ENCODE data around the gene PLCL1.

Gene PLCL1

GRCh38 chr2:198052741-198053140 lies 248.3 kb downstream of the PLCL1 start:
- TF ChIP-seq, protein P1, sequence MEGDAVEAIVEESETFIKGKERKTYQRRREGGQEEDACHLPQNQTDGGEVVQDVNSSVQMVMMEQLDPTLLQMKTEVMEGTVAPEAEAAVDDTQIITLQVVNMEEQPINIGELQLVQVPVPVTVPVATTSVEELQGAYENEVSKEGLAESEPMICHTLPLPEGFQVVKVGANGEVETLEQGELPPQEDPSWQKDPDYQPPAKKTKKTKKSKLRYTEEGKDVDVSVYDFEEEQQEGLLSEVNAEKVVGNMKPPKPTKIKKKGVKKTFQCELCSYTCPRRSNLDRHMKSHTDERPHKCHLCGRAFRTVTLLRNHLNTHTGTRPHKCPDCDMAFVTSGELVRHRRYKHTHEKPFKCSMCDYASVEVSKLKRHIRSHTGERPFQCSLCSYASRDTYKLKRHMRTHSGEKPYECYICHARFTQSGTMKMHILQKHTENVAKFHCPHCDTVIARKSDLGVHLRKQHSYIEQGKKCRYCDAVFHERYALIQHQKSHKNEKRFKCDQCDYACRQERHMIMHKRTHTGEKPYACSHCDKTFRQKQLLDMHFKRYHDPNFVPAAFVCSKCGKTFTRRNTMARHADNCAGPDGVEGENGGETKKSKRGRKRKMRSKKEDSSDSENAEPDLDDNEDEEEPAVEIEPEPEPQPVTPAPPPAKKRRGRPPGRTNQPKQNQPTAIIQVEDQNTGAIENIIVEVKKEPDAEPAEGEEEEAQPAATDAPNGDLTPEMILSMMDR (IDR thresholded peaks at IDR 0.05; ENCODE audit: low read depth, low read length, missing control alignments): no peak
- Histone ChIP-seq H3K27me3 (replicated peaks) (no peaks in the 10 kb centered on the region), H3K4me3 (ENCODE audit: low read depth, low read length) (no peak overlapping the region), H3K36me3 (replicated peaks) (no peaks in the 10 kb centered on the region), H3K27ac (no peak overlapping the region)
- in situ Hi-C loops (cut with HindIII; ENCODE audit: low pct_ligation_motif_present, low sequenced_read_pairs): no loop called here
- no peak for DNase-seq

- Histone ChIP-seq H3K36me3 (replicated peaks) (no peaks in the 10 kb centered on the region), H3K4me3 (ENCODE audit: low read depth, low read length) (no peak overlapping the region), H3K27me3 (replicated peaks) (no peaks in the 10 kb centered on the region), H3K27ac (no peak overlapping the region)
- in situ Hi-C loops (cut with HindIII; ENCODE audit: low pct_ligation_motif_present, low sequenced_read_pairs): no loop called here
- DNase-seq: no peak
- TF ChIP-seq, protein P1 (IDR thresholded peaks at IDR 0.05; ENCODE audit: low read depth, low read length, missing control alignments): no peak
These were observed 248.8 kb downstream of the PLCL1 start for GRCh38 chr2:198053148-198053547.

GRCh38 chr2:198053776-198054175 lies 249.4 kb downstream of the PLCL1 start:
- DNase-seq: no peak
- TF ChIP-seq, protein P1 (IDR thresholded peaks at IDR 0.05; ENCODE audit: low read depth, low read length, missing control alignments): no peak
- Histone ChIP-seq H3K4me3 (ENCODE audit: low read depth, low read length) (no peak overlapping the region), H3K27ac (no peak overlapping the region), H3K27me3 (replicated peaks) (no peaks in the 10 kb centered on the region), H3K36me3 (replicated peaks) (no peaks in the 10 kb centered on the region)
- in situ Hi-C loops (cut with HindIII; ENCODE audit: low pct_ligation_motif_present, low sequenced_read_pairs): no loop called here

DNA sequence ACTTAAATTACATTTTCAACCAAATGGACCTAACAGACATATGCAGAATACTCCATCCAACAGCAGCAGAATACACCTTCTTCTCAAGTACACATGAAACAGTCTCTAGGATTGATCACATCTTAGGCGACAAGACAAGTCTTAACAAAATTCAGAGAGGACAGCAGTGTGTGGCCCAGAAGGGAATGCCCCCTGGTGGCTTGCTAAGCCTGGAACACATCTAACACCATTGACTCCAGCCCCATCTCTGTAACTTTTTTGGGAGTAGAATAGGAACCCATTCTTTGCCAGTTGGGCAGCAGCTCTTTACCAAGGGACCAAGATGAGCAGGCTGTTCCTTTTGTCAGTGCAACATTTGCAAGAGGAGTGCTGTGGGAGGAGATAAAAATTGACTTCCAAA lies 249.9 kb downstream of the PLCL1 start:
- Histone ChIP-seq H3K27me3 (replicated peaks) (no peaks in the 10 kb centered on the region), H3K36me3 (replicated peaks) (no peaks in the 10 kb centered on the region), H3K4me3 (ENCODE audit: low read depth, low read length) (no peak overlapping the region), H3K27ac (no peak overlapping the region)
- TF ChIP-seq, protein P1 (IDR thresholded peaks at IDR 0.05; ENCODE audit: low read depth, low read length, missing control alignments): peak; percentile 82
- in situ Hi-C loops (cut with HindIII; ENCODE audit: low pct_ligation_motif_present, low sequenced_read_pairs): no loop called here
- DNase-seq: peak; percentile 45

DNA sequence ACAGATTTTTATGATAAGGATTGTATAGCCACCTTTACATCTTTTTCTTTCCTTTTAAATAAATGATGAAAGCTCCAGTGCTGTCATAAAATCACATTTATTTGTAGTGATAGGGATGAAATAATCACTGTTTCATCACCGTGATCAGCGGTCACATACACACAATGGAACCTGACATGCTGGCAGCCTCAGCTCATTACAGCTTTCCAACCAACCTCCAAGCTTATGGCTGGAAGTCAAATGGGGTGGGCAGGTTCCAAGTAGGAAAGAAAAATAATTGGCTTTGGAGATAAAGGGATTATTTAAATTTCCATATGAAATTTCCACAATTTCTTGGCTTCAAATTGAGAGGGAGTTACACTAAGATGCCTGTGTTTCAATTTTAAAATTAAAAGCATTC lies 251.3 kb downstream of the PLCL1 start:
- no peaks in the 10 kb centered on the region for H3K27me3 ChIP-seq (replicated peaks)
- H3K4me3 ChIP-seq (ENCODE audit: low read depth, low read length): no peak overlapping the region
- in situ Hi-C loops (cut with HindIII; ENCODE audit: low pct_ligation_motif_present, low sequenced_read_pairs): no loop called here
- no peak for DNase-seq
- no peak overlapping the region for H3K27ac ChIP-seq
- H3K36me3 ChIP-seq (replicated peaks): no peaks in the 10 kb centered on the region
- TF ChIP-seq, protein P1 (IDR thresholded peaks at IDR 0.05; ENCODE audit: low read depth, low read length, missing control alignments): no peak

GRCh38 chr2:198056836-198057235 lies 252.4 kb downstream of the PLCL1 start:
- no peak overlapping the region for H3K4me3 ChIP-seq (ENCODE audit: low read depth, low read length)
- no peaks in the 10 kb centered on the region for H3K27me3 ChIP-seq (replicated peaks)
- TF ChIP-seq, protein P1 (IDR thresholded peaks at IDR 0.05; ENCODE audit: low read depth, low read length, missing control alignments): no peak
- DNase-seq: no peak
- H3K27ac ChIP-seq: no peak overlapping the region
- in situ Hi-C loops (cut with HindIII; ENCODE audit: low pct_ligation_motif_present, low sequenced_read_pairs): no loop called here
- no peaks in the 10 kb centered on the region for H3K36me3 ChIP-seq (replicated peaks)
